ENCODE data around the gene RIMBP2. TPM values are rescaled to one million over a fixed set of nuclear protein-coding genes. Genes with fewer than 3 reads are reported as not detected.
A peak's percentile ranks its signal among the peaks of the same experiment; 100 is the strongest.

Gene RIMBP2
- total and polyA plus RNA-seq, 9 of the 15 experiments (the other 6 are each of a cell fraction or from before 2014, with no cell fraction given) = not detected

- POLR2A ChIA-PET = no interaction called here
- TF ChIP-seq CHD7 (IDR thresholded peaks at IDR 0.05; ENCODE audit: low read depth, low read length) = no peak
- TF ChIP-seq RBM34 (IDR thresholded peaks at IDR 0.05; ENCODE audit: borderline replicate concordance, insufficient read depth, low read length) = no peak
- 0 out of 2 replicates have a peak, but pooled peaks have one; percentile 28 for TF ChIP-seq NKRF (IDR thresholded peaks at IDR 0.05; ENCODE audit: borderline replicate concordance)
- peak; percentile 52 for TF ChIP-seq GABPA (tag; conservative IDR thresholded peaks at IDR 0.05; ENCODE audit: low read depth)
- no peak for TF ChIP-seq PURB (CRISPR knock-in tag; IDR thresholded peaks at IDR 0.05; ENCODE audit: low read depth)
Observed at GRCh38 chr12:130754234-130754901, 38.3 kb upstream of the RIMBP2 start.

More at GRCh38 chr12:130754234-130754901, 38.3 kb upstream of the RIMBP2 start:
- peak overlapping the region; percentile 87 for H2AFZ ChIP-seq (ENCODE audit: low read depth, low read length)
- H3K4me1 ChIP-seq (replicated peaks in 1 of 2; ENCODE audit: control insufficient read depth in 2 of 2, insufficient read depth in 2 of 2, low read length in 2 of 2) = no peaks in the 10 kb centered on the region; a peak in 2 of 5 replicates
- H3K4me2 ChIP-seq (ENCODE audit: insufficient read depth, low read length) = no peak overlapping the region
- CTCF ChIA-PET (ENCODE audit: low intra/inter-chr PET ratio) = no interaction called here
- H3K79me2 ChIP-seq (ENCODE audit: control insufficient read depth, insufficient read depth, low read length) = no peaks in the 10 kb centered on the region
- peaks cover 6% of the 10 kb centered on the region; the same call in 1 of the 2 replicates for H3K9me3 ChIP-seq (replicated peaks; ENCODE audit: control insufficient read depth, insufficient read depth, low read depth, low read length)
- no peaks in the 10 kb centered on the region for H4K20me1 ChIP-seq (replicated peaks; ENCODE audit: control insufficient read depth, insufficient read depth, low read length)
- peaks cover 4 to 11% of the 10 kb centered on the region in 2 experiments; a peak in 4 of 5 replicates for H3K27me3 ChIP-seq (ENCODE audit: control insufficient read depth in 2 of 2, insufficient read depth in 2 of 2, low read length in 2 of 2)
- DNase-seq (ENCODE audit: extremely low read depth in 1 of 4, low spot score in 3 of 4) (peak in 2 of 4 experiments; percentile 13 to 18), ATAC-seq (no peak), FAIRE-seq (peak; percentile 51)
- in situ Hi-C loops (cut with MboI) = loop anchor here (5.0 kb wide), 1 partner anchor 352 kb away; no protein-coding TSS in a partner anchor
- no TSS peak for BruUV-seq (replicated peaks)
- no peaks in the 10 kb centered on the region for H3K36me3 ChIP-seq (ENCODE audit: control insufficient read depth, insufficient read depth, low read length)
- no peak overlapping the region for H3K4me3 ChIP-seq
- H3K9me1 ChIP-seq (ENCODE audit: control insufficient read depth, insufficient read depth, low read length) = no peaks in the 10 kb centered on the region
- intact Hi-C loops (cut with micrococcal nuclease) = loop anchor here (5.0 kb wide), 1 partner anchor 707 kb away; no protein-coding TSS in a partner anchor
- H3K9ac ChIP-seq (ENCODE audit: insufficient read depth in 1 of 2, low read depth in 2 of 2, low read length in 2 of 2) = no peak overlapping the region
- H3K27ac ChIP-seq (ENCODE audit: extremely low read depth, low read depth, low read length) = no peak overlapping the region
- WGBS (ENCODE audit: insufficient coverage, low coverage, missing lambda C conversion rate) = 42% methylated on average over 3 of the region's 3 CpGs

Measured in K562 (cell line).